ENCODE data around the gene RRP7A.
"Not testable (repeated sequence)": the region's sequence is repeated elsewhere in the genome, so short reads cannot be mapped to it uniquely, and the experiment has no call there.

The RRP7A gene

DNA sequence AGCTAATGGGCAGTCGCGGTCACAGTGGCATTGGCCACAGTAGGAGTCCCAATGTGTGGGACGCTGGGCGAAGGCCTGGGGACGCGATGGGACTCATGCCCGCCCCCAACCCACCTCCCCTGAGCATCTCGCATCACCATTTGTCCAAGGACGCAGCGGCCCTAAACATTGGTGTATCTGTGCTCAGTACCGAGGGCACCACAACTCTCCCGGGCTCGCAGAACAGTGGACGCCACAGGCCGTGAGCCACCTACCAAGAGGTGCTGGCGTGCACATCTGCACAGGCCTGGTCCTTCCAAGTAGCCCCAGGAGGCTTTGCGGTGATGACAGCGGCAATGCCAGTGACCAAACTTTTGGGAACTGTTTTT lies 27.3 kb downstream of the RRP7A start:
- no peak overlapping the region for H3K4me3 ChIP-seq (replicated peaks; ENCODE audit: low read depth, low read length)
- TF ChIP-seq, protein P1, sequence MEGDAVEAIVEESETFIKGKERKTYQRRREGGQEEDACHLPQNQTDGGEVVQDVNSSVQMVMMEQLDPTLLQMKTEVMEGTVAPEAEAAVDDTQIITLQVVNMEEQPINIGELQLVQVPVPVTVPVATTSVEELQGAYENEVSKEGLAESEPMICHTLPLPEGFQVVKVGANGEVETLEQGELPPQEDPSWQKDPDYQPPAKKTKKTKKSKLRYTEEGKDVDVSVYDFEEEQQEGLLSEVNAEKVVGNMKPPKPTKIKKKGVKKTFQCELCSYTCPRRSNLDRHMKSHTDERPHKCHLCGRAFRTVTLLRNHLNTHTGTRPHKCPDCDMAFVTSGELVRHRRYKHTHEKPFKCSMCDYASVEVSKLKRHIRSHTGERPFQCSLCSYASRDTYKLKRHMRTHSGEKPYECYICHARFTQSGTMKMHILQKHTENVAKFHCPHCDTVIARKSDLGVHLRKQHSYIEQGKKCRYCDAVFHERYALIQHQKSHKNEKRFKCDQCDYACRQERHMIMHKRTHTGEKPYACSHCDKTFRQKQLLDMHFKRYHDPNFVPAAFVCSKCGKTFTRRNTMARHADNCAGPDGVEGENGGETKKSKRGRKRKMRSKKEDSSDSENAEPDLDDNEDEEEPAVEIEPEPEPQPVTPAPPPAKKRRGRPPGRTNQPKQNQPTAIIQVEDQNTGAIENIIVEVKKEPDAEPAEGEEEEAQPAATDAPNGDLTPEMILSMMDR (IDR thresholded peaks at IDR 0.05; ENCODE audit: low read length, missing control alignments) = no peak
- no peak for DNase-seq (ENCODE audit: low read depth)

DNA sequence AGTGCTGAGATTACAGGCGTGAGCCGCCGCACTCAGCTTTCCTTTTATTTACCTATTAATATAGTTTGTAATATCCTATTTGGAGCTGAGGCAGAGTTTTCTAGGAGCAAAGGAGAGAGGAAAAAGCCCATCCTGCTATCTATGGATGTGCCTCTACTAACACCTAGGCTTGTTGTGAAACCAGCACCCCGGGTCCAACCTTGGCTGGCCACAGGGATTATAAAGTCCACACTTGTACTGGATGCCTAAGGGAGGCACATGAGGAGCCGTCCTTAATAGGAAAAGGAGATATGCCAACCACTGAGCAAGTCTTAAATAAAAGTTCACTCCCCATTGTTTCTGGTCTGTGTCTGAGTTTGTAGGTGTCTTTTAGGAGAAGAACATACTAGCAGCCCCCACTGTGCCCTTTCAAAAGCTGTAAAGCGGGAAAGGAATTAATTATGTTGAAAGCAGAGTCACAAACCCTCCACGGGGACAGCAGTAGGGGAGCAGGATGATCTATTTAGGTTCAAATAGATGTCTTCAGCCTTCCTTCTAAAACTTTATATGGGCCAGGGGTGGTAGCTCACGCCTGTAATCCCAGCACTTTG lies 29.3 kb downstream of the RRP7A start:
- TF ChIP-seq, protein P1 (IDR thresholded peaks at IDR 0.05; ENCODE audit: low read length, missing control alignments) = no peak
- no peak for DNase-seq (ENCODE audit: low read depth)
- H3K4me3 ChIP-seq (replicated peaks; ENCODE audit: low read depth, low read length) = no peak overlapping the region

DNA sequence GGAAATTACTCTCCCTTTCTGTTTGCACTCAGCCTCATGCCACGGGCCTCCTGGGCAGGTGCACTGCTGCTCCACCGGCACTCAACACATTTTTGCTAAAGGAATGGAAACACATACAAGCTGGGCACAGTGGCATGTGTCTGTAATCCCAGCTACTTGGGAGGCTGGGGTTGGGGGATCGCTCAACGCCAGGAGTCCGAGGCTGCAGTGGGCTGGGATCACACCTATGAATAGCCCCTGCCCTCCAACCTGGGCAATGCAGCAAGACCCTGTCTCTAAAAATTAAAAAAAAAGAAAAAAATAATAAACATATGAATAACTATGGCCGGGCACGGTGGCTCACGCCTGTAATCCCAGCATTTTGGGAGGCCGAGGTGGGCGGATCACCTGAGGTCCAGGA lies 30.6 kb downstream of the RRP7A start:
- H3K4me3 ChIP-seq (replicated peaks; ENCODE audit: low read depth, low read length) = no peak overlapping the region
- TF ChIP-seq, protein P1 (IDR thresholded peaks at IDR 0.05; ENCODE audit: low read length, missing control alignments) = no peak

DNA sequence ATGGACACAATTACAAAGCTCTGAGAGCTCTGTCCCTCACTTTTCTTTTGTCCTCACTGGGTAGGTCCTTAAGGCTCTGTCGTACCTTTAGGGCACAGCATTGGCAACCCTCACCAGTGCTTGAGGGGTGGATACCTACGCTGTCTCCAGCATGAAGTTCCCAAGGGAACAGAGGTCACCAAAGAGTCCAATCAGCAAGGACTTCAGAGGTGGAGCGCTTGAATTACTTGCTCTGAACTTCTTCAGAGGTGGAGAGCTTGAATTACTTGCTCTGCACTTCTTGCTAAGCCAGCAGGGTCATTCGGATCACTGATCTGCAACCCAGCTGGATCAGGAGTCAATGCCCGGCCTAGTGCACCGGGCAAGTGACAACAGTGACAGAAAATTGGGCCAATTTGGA lies 35.1 kb downstream of the RRP7A start:
- DNase-seq (ENCODE audit: low read depth) = no peak
- TF ChIP-seq, protein P1 (IDR thresholded peaks at IDR 0.05; ENCODE audit: low read length, missing control alignments) = no peak
- H3K4me3 ChIP-seq (replicated peaks; ENCODE audit: low read depth, low read length) = no peak overlapping the region

More for the DNA sequence above, 30.6 kb downstream of the RRP7A start:
- no peak for DNase-seq (ENCODE audit: low read depth)

DNA sequence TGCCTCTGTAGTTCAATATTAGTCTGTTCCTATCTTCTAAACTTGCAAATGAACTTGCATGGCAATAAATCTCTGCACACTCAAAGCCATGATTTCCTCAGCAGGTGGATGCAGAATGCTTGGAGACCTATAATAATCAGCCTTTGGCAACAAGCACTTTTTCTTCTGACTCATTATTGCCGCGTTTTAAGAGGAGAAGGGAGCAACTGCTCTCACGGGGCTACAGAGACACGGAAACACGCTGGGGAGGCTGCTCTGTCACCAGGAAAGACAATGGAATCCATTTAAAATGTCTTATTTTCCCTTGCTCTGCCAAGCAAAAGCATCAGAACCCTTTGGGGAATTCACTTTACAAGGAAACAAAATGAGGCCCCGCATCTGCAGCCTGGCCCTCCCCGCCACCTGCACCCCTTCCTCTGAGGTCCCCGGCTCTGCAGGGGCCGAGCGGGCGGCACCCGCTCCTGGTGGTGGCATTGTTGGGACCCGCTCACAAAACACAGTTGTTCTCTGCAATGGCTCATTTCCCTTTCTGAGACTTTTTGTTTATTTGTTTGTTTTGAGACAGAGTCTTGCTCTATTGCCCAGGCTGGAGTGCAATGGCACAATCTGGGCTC lies 35.9 kb downstream of the RRP7A start:
- DNase-seq (ENCODE audit: low read depth); H3K4me3 ChIP-seq (replicated peaks; ENCODE audit: low read depth, low read length): not testable (repeated sequence)

DNA sequence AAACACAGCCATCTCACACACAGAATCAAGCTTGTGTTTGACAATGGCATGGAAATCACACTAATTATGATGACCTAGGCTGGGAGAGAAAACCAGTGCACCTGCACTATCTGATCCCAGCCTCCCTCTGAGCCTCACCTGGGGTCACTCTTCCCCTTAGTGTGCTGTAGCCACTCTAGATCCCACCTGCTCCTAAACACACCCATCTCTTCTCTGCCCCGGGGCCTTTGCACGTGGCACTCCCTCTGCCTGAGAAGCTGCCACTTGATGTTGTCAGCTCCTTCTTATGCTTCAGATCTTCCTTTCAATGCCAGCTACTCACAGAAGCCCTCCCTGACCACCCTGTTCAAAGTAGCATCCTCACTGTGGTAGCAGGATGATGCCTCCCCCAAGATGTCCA lies 44.5 kb downstream of the RRP7A start:
- no peak overlapping the region for H3K4me3 ChIP-seq (replicated peaks; ENCODE audit: low read depth, low read length)
- TF ChIP-seq, protein P1 (IDR thresholded peaks at IDR 0.05; ENCODE audit: low read length, missing control alignments) = no peak
- no peak for DNase-seq (ENCODE audit: low read depth)

DNA sequence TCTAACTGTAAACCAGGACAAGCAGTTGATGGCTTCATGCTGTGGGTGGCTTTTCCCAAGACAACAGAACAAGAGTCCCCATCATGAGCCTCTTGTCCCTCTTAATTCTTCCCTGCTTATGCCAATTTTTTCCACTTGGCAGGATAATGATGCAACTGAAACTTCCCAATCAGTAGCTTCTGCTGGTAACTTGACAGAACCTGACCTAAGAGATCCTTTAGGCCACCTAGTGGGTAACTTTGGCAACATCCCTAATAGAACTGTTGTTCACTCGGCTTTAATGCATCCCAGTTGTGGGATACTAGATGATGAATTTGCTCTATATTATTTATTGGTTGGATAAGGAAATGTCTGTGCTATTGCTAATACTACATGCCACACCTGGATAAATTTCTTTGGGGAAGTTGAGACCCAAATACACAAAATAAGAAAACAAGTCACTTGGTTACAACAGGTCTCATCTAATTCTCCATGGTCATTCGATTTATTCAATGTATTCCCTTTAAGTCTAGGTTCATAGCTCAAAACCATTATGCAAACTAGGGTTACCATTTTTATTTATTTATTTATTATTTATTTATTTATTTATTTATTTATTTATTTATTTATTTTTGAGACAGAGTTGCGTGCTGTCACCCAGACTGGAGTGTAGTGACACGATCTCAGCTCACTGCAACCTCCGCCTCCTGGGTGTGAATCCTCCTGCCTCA lies 46.0 kb downstream of the RRP7A start:
- no peak overlapping the region for H3K4me3 ChIP-seq (replicated peaks; ENCODE audit: low read depth, low read length)
- TF ChIP-seq, protein P1 (IDR thresholded peaks at IDR 0.05; ENCODE audit: low read length, missing control alignments) = peak; percentile 80
- DNase-seq (ENCODE audit: low read depth) = peak; percentile 78
